ENCODE results near the gene STARD10.

DNA sequence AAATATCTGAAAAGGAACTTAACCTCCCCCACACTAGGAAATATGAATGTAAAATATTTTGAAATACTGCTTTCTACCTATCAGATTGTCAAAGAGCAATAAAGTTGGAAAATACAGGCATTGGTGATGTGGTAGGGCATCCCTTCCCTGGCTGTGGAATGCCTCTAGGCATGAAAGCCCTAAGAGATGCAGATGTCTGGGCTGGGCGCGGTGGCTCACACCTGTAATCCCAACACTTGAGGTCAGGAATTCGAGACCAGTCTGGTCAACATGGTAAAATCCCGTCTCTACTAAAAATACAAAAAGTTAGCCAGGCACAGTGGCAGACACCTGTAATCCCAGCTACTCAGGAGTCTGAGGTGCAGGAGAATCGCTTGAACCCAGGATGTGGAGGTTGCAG lies 63.6 kb downstream of the STARD10 start:
- no peak for TF ChIP-seq POLR2A (IDR thresholded peaks at IDR 0.05)
- TF ChIP-seq, protein P1, sequence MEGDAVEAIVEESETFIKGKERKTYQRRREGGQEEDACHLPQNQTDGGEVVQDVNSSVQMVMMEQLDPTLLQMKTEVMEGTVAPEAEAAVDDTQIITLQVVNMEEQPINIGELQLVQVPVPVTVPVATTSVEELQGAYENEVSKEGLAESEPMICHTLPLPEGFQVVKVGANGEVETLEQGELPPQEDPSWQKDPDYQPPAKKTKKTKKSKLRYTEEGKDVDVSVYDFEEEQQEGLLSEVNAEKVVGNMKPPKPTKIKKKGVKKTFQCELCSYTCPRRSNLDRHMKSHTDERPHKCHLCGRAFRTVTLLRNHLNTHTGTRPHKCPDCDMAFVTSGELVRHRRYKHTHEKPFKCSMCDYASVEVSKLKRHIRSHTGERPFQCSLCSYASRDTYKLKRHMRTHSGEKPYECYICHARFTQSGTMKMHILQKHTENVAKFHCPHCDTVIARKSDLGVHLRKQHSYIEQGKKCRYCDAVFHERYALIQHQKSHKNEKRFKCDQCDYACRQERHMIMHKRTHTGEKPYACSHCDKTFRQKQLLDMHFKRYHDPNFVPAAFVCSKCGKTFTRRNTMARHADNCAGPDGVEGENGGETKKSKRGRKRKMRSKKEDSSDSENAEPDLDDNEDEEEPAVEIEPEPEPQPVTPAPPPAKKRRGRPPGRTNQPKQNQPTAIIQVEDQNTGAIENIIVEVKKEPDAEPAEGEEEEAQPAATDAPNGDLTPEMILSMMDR (IDR thresholded peaks at IDR 0.05): no peak

Measured in esophagus squamous epithelium (tissue), 4 donors.